Erythroblast (primary cell): Measurements from ENCODE around the gene EPB41.

Source experiments
- GATA1 ChIP-seq: IDR thresholded peaks from 2 replicates; pipeline ENCODE4 v1.6.1; 2011; ENCODE audit warnings: low read depth, mild to moderate bottlenecking, control low read depth, low read length, moderate library complexity
- POLR2A ChIP-seq: IDR thresholded peaks from 2 replicates; pipeline ENCODE4 v1.6.1; 2011; ENCODE audit warnings: mild to moderate bottlenecking, low read length

- TF ChIP-seq GATA1 (no peak), POLR2A (no peak)
Measured at GRCh38 chr1:28985427-28985826, 71.1 kb downstream of the EPB41 start.
